Prostate gland (tissue), 2 donors: ENCODE measurements around the gene CPNE2. TPM values are rescaled to one million over a fixed set of nuclear protein-coding genes. Genes with fewer than 3 reads are reported as not detected.
A peak's percentile ranks its signal among the peaks of the same experiment; 100 is the strongest.

Source experiments
- DNase-seq: peaks from one replicate; pipeline ENCODE4 v3.0.0-alpha.2; 2019; ENCODE audit warnings: low spot score
- H3K27ac ChIP-seq, 2 donors: fragments of 200-600 bp; sonication (generic); 2 replicates each; pipeline ENCODE4 v1.5.1; 2017 to 2019
- H3K27me3 ChIP-seq: fragments of 200-600 bp; sonication (generic); replicated peaks from 2 replicates; pipeline ENCODE4 v1.5.1; 2019; ENCODE audit not compliant: insufficient read depth
- H3K36me3 ChIP-seq, 2 donors: fragments of 200-600 bp; sonication (generic); 1 replicate in 1 of 2; 2 replicates in 1 of 2; pipeline versions ENCODE4 v1.5.1 to v1.8.1; 2017 to 2019
- H3K4me1 ChIP-seq: fragments of 200-600 bp; sonication (generic); replicated peaks from 2 replicates; pipeline ENCODE4 v1.5.1; 2019
- H3K4me3 ChIP-seq, 2 donors: fragments of 200-600 bp; sonication (generic); 2 replicates each; pipeline ENCODE4 v1.5.1; 2017 to 2019
- H3K9me3 ChIP-seq: fragments of 200-600 bp; sonication (generic); 2 replicates; pipeline ENCODE4 v1.5.1; 2017
- POLR2A ChIP-seq: fragments of 450-650 bp; IDR thresholded peaks from one replicate; pipeline ENCODE4 v1.6.1; 2016; ENCODE audit warnings: antibody characterized with exemption, mild to moderate bottlenecking
- POLR2AphosphoS5 ChIP-seq: sonication (generic); formaldehyde crosslinking; IDR thresholded peaks from one replicate; pipeline ENCODE4 v1.6.1; 2017; ENCODE audit warnings: antibody characterized with exemption
- WGBS: methylation state at CpG from one replicate; pipeline ENCODE4 v1.1.5; 2018; 5-methylcytosine and 5-hydroxymethylcytosine counted together
- intact Hi-C: fragments of 100-400 bp; cut with DNase I; formaldehyde crosslinking; loops from one replicate; pipeline ENCODE4 v1.14.2; 2022
- total RNA-seq, 2 donors: library from RNA; depleted of rRNA; stranded (reverse); fragments of >200 nt; gene quantifications; one replicate each; pipeline ENCODE4 v1.1.0, GENCODE V29; 2016
- TF ChIP-seq, protein P1 (sequence below), 4 experiments: fragments of 200-600 bp in 2 of 4; fragments of 450-650 bp in 2 of 4; sonication (generic) in 2 of 4; IDR thresholded peaks; 1 replicate in 3 of 4; 2 replicates in 1 of 4; pipeline ENCODE4 v1.5.1; 2016 to 2019; ENCODE audit warnings: antibody characterized with exemption in 4 of 4, mild to moderate bottlenecking in 2 of 4, moderate library complexity in 2 of 4

CPNE2 gene
- total RNA-seq, 2 donors from 2014 or later, result 22.3 to 23.3 TPM

DNA sequence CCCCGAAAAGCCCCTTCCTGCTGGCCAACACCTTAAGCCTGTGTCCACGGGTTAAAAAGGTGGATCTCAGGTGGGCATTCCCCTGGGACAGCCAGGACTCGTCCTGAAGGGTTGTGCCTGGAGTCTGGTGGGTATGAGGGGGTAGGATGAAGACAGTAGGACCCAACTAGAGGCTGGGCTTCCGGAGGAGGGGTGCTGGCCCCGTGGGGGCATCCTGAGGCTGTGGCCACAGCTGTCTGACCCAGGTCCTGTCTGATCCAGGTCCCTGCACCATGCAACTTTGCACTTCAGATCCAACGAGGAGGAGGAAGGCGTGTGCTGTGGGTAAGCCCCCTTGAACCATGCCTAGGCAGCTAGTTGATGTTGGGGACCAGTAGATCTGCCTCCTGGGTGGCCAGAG, 37.6 kb upstream of the CPNE2 start:
- intact Hi-C loops, result no loop called here
- 92% methylated on average over 7 of the region's 7 CpGs for WGBS
- Histone ChIP-seq H3K4me1 (no peaks in the 10 kb centered on the region), H3K4me3 (no peak overlapping the region), H3K9me3 (no peaks in the 10 kb centered on the region), H3K27ac (no peak overlapping the region), H3K27me3 (no peaks in the 10 kb centered on the region), H3K36me3 (no peaks in the 10 kb centered on the region)
- no peak for DNase-seq
- TF ChIP-seq, protein P1, sequence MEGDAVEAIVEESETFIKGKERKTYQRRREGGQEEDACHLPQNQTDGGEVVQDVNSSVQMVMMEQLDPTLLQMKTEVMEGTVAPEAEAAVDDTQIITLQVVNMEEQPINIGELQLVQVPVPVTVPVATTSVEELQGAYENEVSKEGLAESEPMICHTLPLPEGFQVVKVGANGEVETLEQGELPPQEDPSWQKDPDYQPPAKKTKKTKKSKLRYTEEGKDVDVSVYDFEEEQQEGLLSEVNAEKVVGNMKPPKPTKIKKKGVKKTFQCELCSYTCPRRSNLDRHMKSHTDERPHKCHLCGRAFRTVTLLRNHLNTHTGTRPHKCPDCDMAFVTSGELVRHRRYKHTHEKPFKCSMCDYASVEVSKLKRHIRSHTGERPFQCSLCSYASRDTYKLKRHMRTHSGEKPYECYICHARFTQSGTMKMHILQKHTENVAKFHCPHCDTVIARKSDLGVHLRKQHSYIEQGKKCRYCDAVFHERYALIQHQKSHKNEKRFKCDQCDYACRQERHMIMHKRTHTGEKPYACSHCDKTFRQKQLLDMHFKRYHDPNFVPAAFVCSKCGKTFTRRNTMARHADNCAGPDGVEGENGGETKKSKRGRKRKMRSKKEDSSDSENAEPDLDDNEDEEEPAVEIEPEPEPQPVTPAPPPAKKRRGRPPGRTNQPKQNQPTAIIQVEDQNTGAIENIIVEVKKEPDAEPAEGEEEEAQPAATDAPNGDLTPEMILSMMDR (IDR thresholded peaks at IDR 0.05), result no peak
- TF ChIP-seq POLR2A (no peak), POLR2AphosphoS5 (no peak)

DNA sequence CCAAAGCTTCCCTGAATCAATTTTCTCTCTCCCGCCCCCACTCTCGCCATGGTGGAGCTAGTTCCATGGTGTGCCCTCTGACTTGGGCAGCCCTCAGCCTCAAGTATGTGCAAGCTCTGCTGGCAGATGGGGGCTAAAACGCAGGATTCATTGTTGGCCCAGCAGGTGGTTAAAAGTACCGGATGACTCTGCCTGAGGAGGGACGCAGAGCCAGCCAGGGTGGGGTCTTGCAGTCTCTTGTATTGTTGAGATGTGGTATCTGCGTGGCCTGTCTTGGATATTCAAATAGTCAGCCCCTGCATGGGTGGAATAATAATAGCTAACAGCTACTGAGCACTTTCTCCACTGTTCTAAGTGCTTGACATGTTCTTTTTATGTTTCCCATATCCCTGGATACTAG, 36.7 kb upstream of the CPNE2 start:
- no peaks in the 10 kb centered on the region for H3K36me3 ChIP-seq
- no peaks in the 10 kb centered on the region for H3K9me3 ChIP-seq
- no peak overlapping the region for H3K27ac ChIP-seq
- no peak for DNase-seq
- intact Hi-C loops, result no loop called here
- H3K27me3 ChIP-seq, result no peaks in the 10 kb centered on the region
- TF ChIP-seq POLR2A (no peak), POLR2AphosphoS5 (no peak)
- TF ChIP-seq, protein P1 (IDR thresholded peaks at IDR 0.05), result no peak
- no peaks in the 10 kb centered on the region for H3K4me1 ChIP-seq
- H3K4me3 ChIP-seq, result no peak overlapping the region
- 88% methylated on average over 6 of the region's 6 CpGs for WGBS

DNA sequence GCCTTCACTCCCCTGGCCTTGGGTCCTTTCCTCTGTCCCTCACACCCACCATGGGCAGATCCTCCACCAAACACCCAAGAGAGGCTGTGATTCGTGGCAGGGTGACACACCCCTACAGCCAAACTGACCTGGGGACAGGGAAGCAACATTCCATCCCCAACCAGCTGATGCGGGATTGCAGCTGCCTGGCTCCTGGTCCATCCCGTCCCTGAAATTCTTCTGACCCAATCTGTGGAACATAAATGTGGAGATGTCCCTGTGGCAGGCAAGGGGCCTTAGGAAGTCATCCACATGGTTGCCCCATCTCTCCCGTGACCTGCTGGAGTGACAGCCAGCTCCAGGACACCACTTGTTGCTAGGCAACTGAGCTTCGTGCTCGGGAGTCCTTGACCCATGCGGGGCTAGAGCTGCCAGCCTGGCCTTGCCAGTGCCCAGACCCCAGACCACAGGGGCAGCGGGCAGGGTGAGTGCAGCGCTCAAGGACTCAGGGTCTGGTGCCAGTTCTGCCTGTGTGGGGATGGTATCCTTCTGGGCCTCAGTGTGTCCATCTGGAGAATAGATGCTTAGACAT, 34.0 kb upstream of the CPNE2 start:
- Histone ChIP-seq H3K4me3 (no peak overlapping the region), H3K27ac (no peak overlapping the region), H3K36me3 (no peaks in the 10 kb centered on the region), H3K4me1 (no peaks in the 10 kb centered on the region), H3K27me3 (no peaks in the 10 kb centered on the region), H3K9me3 (no peaks in the 10 kb centered on the region)
- intact Hi-C loops, result no loop called here
- TF ChIP-seq, protein P1 (IDR thresholded peaks at IDR 0.05), result no peak
- 81% methylated on average over 9 of the region's 9 CpGs for WGBS
- DNase-seq, result no peak

DNA sequence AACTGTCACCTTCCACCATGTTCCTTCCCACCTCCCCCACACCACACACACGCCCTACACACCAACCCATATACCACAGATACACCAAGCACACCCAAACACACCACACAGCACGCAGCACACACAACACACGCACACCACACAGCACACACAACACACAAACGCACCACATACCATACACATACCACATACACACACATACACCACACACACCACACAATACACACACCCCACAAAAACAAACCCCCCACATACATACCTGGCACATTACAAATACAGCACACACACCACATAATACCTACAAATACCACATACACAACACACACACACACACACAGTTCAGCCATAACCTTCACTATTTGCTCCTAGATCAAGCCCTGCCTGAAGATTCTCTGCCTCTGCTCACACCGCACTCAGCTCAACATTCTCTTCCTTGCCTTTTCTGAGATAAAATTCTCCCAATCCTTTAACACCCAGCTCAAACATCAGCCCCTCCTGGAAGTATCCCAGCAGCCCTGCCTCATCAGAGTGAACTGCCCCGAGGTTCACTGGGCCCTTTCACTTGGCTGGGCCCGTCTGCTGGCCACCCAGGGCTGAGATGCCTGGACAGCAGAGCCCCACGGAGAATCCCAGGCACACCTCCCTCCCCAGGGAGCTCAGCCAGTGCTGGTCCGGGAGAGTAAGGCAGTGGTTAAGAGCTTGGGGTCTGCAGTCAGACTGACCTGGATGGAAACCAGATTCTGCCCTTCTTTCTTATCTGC, 31.9 kb upstream of the CPNE2 start:
- DNase-seq, result no peak
- Histone ChIP-seq H3K36me3 (no peaks in the 10 kb centered on the region), H3K9me3 (no peaks in the 10 kb centered on the region), H3K4me1 (no peaks in the 10 kb centered on the region), H3K27me3 (no peaks in the 10 kb centered on the region), H3K4me3 (no peak overlapping the region), H3K27ac (peak overlapping the region; percentile 70 to 78)
- TF ChIP-seq POLR2AphosphoS5, result no peak
- 79% methylated on average over 9 of the region's 9 CpGs for WGBS
- intact Hi-C loops, result no loop called here

DNA sequence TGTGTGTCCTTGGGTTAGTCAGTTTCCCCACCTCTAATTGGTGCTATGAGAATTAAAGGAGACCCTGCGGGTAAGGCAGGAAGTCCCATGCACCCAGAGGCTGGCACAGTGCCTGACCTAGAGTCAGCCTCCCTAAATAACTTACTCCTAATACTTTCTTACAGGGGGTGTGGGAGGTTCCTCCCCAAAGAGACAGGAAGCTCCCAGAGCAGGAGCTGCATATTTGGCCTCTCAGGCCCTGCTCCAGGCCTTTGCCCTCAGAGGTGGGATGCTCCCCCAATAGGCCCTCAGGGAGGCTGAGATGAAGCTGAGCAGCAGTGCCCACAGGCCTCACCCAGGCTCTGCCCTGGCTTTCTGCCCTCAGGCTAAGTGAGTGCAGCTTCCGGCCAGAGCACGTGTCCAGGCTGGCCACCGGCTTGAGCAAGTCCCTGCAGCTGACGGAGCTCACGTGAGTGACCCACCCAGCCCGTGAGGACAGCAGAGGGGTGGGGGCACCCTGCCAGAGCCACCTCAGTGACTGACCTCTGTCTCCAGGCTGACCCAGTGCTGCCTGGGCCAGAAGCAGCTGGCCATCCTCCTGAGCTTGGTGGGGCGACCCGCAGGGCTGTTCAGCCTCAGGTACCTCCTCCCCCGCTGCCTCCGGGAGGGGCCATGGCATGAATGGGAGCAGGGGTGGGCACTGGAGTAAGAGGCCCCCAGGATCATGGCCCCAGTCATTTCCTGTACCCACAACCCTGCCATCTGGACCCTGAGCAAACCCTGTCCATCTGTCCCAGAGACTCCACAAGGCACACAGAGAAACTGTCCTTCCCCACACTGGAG, 31.1 kb upstream of the CPNE2 start:
- Histone ChIP-seq H3K27ac (peak overlapping the region; percentile 70 to 78), H3K4me1 (no peaks in the 10 kb centered on the region), H3K27me3 (no peaks in the 10 kb centered on the region), H3K9me3 (no peaks in the 10 kb centered on the region), H3K36me3 (no peaks in the 10 kb centered on the region), H3K4me3 (no peak overlapping the region)
- intact Hi-C loops, result no loop called here
- peak; percentile 41 for DNase-seq
- peak; percentile 12 for TF ChIP-seq POLR2A
- TF ChIP-seq, protein P1 (IDR thresholded peaks at IDR 0.05), result no peak
- TF ChIP-seq POLR2AphosphoS5, result peak; percentile 73
- 35% methylated on average over 11 of the region's 11 CpGs for WGBS
